Measurements from ENCODE around the gene YARS1. TPM values are rescaled to one million over a fixed set of nuclear protein-coding genes. Genes with fewer than 3 reads are reported as not detected.

YARS1 gene
- total RNA-seq, 6 donors from 2014 or later, result 82.1 to 110 (median 95.1) TPM

GRCh38 chr1:32736812-32737791, 80.1 kb downstream of the YARS1 start:
- TF ChIP-seq POLR2AphosphoS5 (IDR thresholded peaks at IDR 0.05) (no peak), POLR2A (IDR thresholded peaks at IDR 0.05) (peak in 1 of 4 donors; percentile 14)
- Histone ChIP-seq H3K4me3 (no peak overlapping the region), H3K4me1 (peaks cover 8 to 12% (median 10%) of the 10 kb centered on the region in 4 donors), H3K9me3 (no peaks in the 10 kb centered on the region), H3K27me3 (no peaks in the 10 kb centered on the region), H3K36me3 (no peaks in the 10 kb centered on the region), H3K27ac (no peak overlapping the region)
- ATAC-seq (ENCODE audit: low FRiP score in 2 of 2), result no peak
- WGBS, 2 donors, result 89 to 99% methylated on average over 6 to 7 of the region's 7 CpGs
- no peak for DNase-seq

DNA sequence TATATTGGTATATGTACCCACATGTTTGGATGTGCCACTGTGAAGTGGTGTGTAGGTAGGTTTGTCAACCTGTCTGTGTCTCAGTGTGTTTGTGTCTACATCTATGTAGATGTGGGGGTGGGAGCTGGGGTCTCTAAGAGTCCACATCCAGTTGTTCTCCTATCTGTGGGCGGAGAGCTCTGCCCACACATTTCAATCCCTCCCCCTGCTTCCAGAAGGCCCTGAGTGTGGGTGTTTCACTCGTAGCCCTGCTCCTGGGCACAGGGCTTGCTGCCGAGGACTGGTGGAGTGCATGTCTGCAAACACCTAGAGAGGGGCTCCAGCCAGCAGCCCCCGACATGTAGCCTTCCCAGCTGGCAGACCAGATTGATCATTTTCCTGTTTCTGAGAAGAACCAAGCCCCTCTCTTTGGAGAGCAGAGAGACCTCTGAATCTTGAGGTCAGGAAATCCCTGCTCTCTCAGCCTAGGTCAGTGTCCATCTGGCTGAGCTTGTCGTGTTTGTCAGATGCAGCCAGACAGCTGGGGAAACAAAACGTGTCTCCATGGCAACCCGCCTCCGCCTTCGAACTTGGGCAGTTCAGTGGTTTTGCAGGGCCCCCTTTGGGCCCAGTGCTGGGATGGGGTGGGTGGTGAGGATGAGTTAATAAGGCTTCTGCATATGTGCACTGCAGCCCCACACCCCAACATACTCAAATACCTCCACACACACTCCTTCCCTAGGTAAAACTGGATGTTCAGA, 83.4 kb downstream of the YARS1 start:
- Histone ChIP-seq H3K9me3 (no peaks in the 10 kb centered on the region), H3K27ac (no peak overlapping the region), H3K36me3 (no peaks in the 10 kb centered on the region), H3K27me3 (no peaks in the 10 kb centered on the region), H3K4me1 (peaks cover 0 to 4% (median 0%) of the 10 kb centered on the region in 4 donors), H3K4me3 (no peak overlapping the region)
- 66 to 70% methylated on average over 5 to 9 of the region's 9 CpGs for WGBS, 2 donors
- TF ChIP-seq POLR2AphosphoS5 (IDR thresholded peaks at IDR 0.05) (no peak), POLR2A (IDR thresholded peaks at IDR 0.05) (no peak), EP300 (IDR thresholded peaks at IDR 0.05) (no peak)
- TF ChIP-seq, protein P1, sequence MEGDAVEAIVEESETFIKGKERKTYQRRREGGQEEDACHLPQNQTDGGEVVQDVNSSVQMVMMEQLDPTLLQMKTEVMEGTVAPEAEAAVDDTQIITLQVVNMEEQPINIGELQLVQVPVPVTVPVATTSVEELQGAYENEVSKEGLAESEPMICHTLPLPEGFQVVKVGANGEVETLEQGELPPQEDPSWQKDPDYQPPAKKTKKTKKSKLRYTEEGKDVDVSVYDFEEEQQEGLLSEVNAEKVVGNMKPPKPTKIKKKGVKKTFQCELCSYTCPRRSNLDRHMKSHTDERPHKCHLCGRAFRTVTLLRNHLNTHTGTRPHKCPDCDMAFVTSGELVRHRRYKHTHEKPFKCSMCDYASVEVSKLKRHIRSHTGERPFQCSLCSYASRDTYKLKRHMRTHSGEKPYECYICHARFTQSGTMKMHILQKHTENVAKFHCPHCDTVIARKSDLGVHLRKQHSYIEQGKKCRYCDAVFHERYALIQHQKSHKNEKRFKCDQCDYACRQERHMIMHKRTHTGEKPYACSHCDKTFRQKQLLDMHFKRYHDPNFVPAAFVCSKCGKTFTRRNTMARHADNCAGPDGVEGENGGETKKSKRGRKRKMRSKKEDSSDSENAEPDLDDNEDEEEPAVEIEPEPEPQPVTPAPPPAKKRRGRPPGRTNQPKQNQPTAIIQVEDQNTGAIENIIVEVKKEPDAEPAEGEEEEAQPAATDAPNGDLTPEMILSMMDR (IDR thresholded peaks at IDR 0.05), result no peak
- ATAC-seq (ENCODE audit: low FRiP score in 2 of 2) (peak in 1 of 2 donors; percentile 38), DNase-seq (no peak)

GRCh38 chr1:32729254-32730046, 87.7 kb downstream of the YARS1 start:
- TF ChIP-seq, protein P1 (IDR thresholded peaks at IDR 0.05), result no peak
- TF ChIP-seq POLR2AphosphoS5 (IDR thresholded peaks at IDR 0.05), result no peak
- no peak for ATAC-seq (ENCODE audit: low FRiP score in 2 of 2)
- Histone ChIP-seq H3K27ac (no peak overlapping the region), H3K4me3 (no peak overlapping the region), H3K9me3 (no peaks in the 10 kb centered on the region), H3K27me3 (no peaks in the 10 kb centered on the region), H3K36me3 (no peaks in the 10 kb centered on the region), H3K4me1 (peaks cover 10 to 16% (median 13%) of the 10 kb centered on the region in 4 donors)
- 84 to 93% methylated on average over 14 of the region's 14 CpGs for WGBS, 2 donors
- DNase-seq, result no peak

- 88 to 91% methylated on average over 7 of the region's 7 CpGs for WGBS, 2 donors
- peaks cover 11 to 16% (median 13%) of the 10 kb centered on the region in 4 donors for H3K4me1 ChIP-seq
- H3K27me3 ChIP-seq, result no peaks in the 10 kb centered on the region
- ATAC-seq (ENCODE audit: low FRiP score in 2 of 2), result no peak
- no peak overlapping the region for H3K27ac ChIP-seq
- DNase-seq, result no peak
- H3K4me3 ChIP-seq, result no peak overlapping the region
- H3K36me3 ChIP-seq, result no peaks in the 10 kb centered on the region
- H3K9me3 ChIP-seq, result no peaks in the 10 kb centered on the region
- TF ChIP-seq, protein P1 (IDR thresholded peaks at IDR 0.05), result no peak
- TF ChIP-seq POLR2AphosphoS5 (IDR thresholded peaks at IDR 0.05) (no peak), POLR2A (IDR thresholded peaks at IDR 0.05) (no peak), EP300 (IDR thresholded peaks at IDR 0.05) (no peak)
Observed at GRCh38 chr1:32728413-32729077, 88.6 kb downstream of the YARS1 start.
